ENCODE data around the gene C2orf49.

- no peak for TF ChIP-seq CTCF (IDR thresholded peaks at IDR 0.05; ENCODE audit: poor library complexity)
- no peak for TF ChIP-seq EZH2phosphoT487 (IDR thresholded peaks at IDR 0.05; ENCODE audit: low read depth, severe bottlenecking, unreplicated experiment)
- TF ChIP-seq EZH2 (IDR thresholded peaks at IDR 0.05; ENCODE audit: borderline replicate concordance) = no peak
These were observed 13.2 kb upstream of the C2orf49 start for GRCh38 chr2:105324101-105324500.

Data from hepatocyte (in vitro differentiated cells).